HG03025 (cell line): Measurements from ENCODE around the gene ADAMTS16.

ENCODE experiments used
- ATAC-seq: cut with Tn5 transposase; IDR thresholded peaks from one replicate; pipeline ENCODE4 v1.9.1; 2021; ENCODE audit warnings: mild to moderate bottlenecking, moderate library complexity; ENCODE audit not compliant: unreplicated experiment, low FRiP score

Gene ADAMTS16

DNA sequence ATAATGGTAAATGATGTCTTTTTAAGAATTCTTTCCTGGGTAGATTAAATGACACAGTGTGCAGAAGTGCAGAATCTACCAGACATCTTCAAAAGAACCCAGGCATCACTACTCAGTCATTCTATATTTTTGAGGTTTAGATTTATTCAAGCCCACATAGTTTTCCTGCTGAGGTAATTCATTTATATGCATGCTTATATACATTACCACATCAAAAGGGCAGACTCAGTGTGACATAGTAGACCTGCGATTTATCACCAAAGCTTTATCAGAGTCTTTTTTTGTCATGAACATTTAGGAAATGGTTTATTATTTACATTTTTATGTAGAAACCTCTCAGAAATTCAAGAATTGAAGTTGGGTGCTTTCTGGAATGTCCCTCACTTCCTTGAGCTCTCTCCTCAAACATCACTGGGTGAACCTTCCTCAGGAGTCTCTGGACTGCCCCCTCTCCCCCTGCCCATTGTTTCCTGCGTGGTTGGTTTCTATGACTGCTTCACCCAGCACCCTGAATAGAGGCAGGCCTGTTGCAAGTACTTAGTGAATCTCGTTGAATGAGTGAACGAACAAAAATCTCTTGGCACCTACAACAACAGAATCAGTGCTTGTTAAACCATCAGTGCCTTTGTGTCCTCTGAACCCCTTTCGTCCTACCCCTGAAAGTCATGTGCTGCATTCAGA lies 42.5 kb downstream of the ADAMTS16 start:
- no peak for ATAC-seq

DNA sequence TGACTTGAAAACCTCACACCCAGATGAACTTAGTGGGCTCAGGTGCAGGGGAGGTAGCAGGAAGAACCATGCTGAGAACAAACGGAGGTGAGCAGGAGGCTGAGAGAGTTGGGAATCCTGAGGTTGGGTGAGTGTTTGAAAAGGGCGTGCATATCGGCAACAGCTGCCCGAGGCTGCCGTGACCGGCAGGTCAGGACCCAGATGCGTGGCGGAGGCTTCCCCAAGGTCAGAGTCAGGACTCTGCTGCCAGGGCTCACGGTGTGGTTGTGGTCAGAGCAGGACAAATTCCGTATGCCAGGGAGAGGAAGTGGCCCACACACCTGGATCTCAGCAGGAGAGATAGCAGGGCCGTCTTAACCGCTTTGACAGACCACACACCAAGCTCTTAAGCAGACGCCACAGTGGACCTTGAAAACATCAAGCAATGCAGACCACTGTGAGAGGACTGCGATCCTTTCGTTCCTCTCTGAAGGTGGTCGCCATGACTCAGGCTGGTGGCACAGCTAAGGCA lies 43.1 kb downstream of the ADAMTS16 start:
- ATAC-seq, result no peak

DNA sequence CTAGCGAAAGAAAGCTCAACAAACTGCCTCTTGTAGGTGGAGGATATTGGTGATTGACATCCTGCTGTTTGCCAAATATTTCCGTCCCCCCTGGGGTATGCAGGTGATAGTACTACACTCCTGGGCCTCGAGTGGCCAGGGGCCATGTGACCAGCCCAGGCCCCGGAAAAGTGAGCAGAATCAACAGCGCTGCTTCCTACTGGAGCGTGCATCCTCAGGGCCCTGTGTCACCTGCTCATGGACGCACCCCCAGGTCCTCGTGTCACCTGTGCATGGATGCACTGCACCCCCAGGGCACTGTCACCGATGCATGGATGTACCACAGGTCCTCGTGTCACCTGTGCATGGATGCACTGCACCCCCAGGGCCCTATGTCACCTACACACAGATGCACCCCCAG lies 43.8 kb downstream of the ADAMTS16 start:
- ATAC-seq, result no peak

DNA sequence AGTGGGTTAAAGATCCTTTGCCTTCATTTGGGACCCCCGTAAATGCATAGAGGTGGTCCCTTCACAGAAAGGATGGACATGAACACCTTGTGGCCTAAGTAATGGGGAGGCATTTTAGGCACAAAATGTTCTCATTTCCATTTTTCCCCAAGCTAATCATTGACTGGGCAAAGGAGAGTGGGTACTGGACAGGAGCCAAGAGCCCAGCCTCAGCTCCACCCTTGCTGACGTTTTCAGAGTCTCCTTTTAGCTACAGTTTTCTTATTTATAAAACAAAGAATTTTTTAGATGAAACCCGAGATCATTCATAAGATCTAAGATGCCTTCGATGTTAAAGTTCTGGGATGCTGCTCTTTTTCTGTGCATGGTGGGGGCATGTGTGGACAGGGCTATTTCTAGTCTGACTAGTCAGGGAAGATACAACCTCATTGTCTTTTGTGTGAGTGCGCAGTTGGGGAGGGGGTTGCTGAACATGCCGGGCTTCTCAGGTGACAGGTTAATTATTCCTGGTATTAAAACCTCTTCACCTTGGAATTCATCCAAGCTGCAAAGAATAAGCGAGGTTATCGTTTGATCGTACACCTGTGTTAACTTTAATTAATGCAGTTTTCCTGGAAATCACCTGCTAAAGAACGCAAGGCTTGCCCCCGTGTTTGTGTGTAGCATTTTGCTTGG lies 48.4 kb downstream of the ADAMTS16 start:
- no peak for ATAC-seq

DNA sequence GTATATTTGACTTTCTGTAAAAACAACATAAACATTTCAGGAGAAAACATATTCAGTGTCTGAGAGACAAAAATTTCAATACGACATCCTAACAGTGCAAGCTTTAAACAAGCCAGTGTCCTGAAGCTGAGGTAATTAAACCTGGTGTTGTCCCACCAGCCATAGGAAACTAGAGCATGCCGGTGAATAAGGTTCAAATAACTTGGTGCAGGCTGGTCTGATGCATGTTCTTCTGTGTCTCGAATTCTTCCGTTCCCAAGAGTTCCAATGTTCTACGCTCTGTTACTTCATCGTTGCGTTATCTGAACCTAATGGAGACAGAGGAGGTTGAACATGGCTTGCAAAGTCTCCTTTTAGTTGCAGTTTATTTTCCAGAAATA lies 48.9 kb downstream of the ADAMTS16 start:
- no peak for ATAC-seq

DNA sequence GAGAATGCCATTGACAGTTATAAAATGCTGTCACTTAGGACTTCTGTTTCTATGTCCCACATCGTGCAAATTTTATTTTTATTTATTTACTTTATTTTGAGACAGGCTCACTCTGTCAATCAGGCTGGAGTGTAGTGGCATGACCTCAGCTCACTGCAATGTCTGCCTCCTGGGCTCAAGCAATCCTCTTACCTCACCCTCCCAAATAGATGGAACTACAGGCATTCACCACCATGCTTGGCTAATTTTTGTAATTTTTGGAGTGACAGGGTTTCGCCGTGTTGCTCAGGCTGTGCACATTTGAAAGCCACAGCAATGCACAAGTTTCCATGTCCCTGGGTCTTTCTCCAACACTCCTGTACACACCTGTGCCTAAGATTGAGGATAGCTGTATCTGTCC lies 51.8 kb downstream of the ADAMTS16 start:
- ATAC-seq, result no peak

DNA sequence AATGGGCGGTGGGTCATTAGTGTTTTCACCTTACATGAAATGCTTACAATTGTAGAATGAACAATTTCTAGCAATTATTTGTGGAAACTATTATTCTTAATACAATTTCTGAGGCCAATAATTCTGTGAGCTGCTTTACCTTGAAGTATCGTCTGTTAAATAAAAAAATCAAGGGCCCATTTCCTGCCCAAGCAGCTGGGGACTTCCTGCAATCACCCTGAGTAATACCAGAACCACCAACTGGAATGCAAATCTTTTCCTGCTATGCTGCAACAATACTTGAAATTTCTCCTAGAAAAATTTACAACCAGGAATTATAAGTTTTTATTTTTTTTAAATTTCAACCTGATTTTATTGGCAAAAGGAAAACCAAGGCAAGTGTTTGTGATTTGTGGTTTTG lies 52.6 kb downstream of the ADAMTS16 start:
- ATAC-seq, result no peak

DNA sequence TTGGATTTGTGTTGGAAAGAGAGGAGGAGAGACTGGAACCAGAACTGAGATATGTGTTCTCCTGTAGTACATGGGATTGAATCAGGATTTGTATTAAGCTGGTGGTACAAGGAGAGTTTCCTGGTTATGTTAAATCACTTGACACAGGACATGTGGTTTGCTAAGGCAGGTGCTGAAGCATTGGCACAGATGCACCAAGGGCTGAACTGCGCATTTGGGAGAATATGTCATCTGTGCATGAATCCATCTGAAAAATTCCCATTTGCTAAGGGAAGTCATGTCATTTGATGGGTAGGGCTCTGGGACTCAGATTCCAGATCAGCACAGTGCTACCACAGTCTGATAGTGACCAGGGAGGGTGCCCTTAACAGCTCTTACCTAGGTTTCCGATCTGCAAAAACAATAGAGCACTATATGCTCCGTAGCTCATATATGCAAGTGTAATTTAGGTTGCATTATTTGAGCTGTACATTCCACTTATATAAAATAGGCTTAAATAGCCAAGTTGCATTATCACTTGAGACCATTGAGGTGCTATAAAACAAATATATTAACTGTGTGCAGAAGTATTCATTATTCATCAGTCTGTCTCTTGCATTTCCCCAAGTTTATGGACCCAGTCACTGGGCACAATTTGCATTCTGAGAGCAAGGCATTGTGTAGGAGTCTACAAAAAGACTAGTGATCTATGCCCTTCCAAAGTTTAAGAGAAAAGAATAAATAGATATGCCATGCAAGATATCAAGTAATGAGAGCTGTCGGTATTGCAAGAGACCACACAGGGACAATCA lies 55.2 kb downstream of the ADAMTS16 start:
- ATAC-seq, result no peak

DNA sequence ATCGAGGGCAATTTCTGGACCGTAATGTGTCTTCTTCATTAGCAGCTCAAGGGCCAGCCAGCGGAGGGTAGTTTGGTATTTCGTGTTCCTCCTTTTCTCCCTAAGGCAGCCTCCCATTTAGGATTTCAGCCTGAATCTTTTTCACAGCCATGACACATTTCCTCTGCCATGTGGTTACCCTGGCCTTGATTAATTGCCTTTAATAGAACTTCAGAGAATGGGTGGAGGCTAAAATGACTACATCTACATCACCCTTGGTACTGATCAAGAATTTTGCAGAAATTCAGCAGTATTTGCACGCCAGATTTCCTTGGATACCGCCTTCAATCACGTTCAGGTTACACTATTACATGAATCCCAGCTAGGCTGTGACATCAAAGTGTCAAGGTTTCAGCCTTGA lies 58.0 kb downstream of the ADAMTS16 start:
- no peak for ATAC-seq

DNA sequence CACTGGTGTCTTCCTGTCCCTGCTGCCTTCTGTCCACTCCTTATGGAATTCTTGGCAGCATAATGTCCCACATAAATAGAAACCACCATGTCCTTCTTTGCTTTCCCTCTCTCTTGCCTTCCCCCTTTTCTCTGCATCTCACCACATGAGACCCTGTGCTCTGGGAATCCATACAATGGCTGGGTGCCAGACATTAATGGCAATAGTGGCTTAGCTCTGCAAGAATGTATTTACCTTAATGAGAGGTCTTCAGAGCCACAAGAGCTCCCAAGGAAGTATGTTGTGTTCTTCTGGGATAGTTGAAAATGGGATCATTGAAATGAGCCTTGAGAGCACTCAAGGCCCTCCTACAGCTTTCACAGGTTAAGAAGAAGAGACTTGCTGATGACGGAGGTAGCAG lies 58.7 kb downstream of the ADAMTS16 start:
- no peak for ATAC-seq

DNA sequence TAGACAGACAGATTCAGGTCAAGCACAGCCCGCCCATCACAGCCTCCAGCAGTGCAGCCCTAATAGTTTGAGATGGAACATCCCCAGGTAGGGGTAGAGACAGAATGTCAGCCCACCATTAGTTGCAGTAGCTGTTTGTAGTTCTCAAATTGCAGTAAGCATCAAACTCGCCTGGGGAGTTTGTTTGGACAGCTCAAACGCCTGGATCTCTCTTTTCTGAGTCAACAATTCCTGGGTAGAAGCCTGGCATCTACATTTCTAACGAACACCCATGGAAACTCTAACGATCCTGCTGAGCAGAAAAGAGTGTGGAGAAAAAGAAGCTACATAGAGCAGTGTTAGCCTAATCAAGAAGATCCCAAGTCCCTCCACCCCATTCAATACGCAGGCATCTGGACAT lies 59.4 kb downstream of the ADAMTS16 start:
- ATAC-seq, result no peak

DNA sequence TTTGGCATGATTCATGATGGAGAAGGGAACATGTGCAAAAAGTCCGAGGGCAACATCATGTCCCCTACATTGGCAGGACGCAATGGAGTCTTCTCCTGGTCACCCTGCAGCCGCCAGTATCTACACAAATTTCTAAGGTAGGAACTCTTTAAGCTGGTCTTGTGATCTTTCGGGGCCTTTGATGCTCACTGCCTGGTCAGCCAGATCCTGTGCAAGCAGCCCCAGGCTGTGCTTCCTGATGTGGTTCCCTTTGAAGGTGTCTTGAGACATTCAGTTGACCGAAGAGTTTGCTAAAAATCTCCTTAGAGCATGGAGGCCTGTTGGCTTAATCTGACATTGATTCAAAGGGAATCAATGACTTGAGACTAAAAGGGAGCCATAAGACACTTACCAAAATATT lies 60.0 kb downstream of the ADAMTS16 start:
- no peak for ATAC-seq

DNA sequence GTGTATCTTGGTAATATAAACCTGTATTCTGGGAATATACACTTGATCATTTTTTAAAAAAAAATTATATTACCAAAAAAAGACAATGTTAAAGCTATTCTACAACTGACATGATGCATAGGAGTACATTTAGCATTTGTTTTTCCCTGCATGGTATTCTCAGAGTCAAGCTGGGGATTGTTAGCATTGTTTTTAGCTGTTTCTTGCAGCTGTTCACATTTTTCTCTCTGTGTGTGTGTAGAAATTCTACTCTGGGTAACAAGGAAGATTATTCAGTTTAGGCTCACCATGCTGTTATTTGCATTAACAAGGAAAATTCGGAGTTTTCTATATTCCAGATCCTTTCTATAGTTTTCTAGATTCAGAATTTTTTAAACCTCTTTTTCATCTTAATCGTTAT lies 62.2 kb downstream of the ADAMTS16 start:
- ATAC-seq, result no peak

DNA sequence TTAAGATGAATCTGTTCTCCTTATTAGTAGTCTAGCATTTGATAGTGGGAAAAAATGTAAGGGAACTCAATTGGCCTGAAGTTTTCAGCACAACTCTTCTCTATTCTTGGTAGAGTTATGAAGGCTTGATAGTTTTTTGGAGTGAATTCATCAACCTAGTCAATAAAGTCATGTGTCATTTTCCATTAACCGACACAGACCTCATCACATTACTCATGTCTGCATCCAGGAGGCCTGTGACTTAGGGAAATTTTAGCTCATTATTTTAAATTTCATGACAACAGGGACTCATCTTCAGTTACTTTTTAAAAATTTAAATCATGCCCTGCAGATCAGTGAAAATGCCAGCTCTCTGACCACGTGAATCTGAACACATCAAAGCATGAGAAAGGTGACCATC lies 63.3 kb downstream of the ADAMTS16 start:
- no peak for ATAC-seq

DNA sequence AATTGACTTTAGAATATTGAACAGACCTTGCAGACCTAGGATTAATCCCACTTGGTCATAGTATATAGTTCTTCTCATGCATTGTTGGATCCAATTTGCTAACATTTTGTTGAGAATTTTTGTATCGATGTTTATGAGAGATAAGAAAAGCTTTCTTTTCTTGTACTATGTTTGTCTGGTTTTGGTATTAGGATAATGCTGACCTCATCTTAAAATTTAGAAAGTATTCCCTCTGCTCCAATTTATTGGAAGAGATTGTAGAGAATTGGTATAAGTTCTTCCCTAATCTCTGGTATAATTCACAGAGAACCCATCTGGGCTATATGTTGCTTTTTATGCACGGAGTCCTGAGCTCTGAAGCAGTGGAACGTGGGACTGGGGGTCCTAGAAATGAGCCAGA lies 67.7 kb downstream of the ADAMTS16 start:
- ATAC-seq, result no peak

DNA sequence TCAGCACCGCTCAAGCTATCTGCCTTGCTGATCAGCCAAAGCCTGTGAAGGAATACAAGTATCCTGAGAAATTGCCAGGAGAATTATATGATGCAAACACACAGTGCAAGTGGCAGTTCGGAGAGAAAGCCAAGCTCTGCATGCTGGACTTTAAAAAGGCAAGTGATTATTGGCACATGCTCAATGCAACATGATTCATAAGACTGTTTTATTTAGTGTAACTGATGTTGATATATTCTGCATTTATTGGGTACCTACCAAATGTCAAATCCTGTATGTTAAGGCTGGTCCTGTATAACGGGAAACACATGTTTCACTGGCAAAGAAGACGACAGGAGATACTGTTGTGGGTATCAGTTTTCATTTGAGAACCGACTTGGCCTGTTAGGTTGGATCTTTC lies 69.0 kb downstream of the ADAMTS16 start:
- no peak for ATAC-seq

DNA sequence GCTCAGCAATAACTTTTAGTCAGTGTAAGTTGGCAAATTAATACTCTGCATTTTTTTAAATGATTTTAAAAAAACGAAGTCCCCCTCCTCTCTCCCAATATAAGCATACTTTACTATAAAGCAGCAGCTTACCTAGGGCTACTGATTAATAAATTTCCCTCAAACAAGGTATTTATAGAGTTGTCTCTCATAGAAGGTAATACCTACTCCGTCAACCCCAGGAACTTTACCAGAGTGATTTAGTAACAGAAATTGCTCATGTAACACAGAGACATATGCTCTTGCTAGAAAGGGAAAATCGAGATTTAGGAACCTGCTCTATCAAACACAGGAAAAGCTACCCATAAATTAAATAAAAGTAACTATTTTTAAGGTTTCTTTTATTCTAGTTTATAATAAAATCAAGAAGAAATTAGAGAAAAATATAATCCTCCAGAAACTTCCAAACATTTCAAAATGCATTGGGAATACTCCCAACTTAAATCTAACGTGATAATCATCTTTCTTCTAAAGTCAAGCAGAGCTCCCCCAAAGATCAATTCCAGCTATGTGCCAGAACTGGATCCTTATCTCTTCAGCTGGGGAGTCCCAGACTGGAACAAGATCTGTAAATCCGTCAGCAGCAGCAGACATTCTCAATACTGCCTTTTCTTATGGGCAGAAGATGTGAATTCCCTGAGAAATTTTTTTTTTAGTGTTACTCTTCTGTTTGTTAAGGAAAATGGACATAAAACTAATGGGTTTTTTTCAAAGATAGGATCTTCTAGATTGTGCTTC lies 69.6 kb downstream of the ADAMTS16 start:
- ATAC-seq, result no peak

DNA sequence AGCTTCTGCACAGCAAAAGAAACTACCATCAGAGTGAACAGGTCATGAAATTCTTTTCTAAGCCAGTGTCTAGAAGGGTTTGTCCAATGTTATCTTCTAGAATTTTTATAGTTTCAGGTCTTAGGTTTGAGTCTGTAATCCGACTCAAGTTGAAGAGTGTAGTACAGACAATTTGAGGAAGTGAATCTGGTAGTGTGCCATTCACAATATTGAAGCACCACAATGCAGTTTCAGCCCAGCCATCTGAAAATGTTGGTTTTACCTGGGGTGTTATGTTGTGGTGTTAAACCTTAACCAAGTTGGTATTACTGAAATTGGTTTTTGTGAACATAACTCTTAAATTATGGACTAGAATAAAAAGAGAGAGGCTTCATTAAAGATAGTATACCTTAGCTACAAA lies 77.2 kb downstream of the ADAMTS16 start:
- peak; percentile 97 for ATAC-seq

DNA sequence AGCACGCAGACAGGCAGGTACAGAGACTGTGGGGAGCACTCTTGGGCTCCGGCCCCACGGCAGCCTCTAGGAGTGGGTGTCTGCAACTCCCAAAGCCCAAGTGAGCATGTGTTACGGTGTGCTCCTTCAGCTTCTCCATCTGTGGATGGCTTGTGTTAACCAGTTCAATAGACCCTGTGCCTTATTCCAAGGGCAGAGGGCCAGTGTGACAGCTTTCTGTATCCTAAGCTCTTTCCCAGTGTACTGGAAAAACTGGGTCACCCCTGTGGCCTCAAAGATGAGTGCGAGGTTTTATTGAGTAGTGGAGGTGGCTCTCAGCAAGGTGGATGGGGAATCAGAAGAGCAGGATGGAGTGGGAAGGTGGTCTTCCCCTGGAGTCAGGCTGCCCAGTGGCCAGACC lies 78.3 kb downstream of the ADAMTS16 start:
- no peak for ATAC-seq

DNA sequence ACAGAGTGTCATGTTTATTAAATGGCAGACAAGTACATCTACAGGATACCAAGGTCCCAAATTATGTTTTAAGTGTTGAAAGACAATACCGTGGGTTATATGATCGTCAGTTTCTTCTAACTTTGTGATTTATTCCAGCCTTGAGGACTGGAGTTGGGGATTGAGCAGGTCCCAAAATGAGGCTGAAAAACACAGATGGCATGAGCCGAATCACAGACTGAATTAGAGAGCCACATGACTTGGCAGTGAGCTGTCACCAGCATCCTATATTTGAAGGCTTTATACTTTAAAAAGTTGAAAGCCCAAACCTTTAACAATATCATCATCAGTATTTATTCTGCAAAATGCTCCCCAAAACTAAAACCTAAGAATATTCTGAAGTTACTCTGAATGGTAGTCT lies 79.4 kb downstream of the ADAMTS16 start:
- ATAC-seq, result no peak
